Activated CD8-positive, alpha-beta T cell treated with anti-CD3 and anti-CD28 coated beads for 36 hours (primary cell): ENCODE measurements around the gene CRKL. TPM values are rescaled to one million over a fixed set of nuclear protein-coding genes. Genes with fewer than 3 reads are reported as not detected.

ENCODE experiments used
- ATAC-seq: fragments of 200-7000 bp; cut with Tn5 transposase; one replicate; pipeline ENCODE4 v1.10.0; 2021; ENCODE audit warnings: mild to moderate bottlenecking, moderate library complexity
- CTCF ChIA-PET: fragments of 350-600 bp; sonication (Branson Sonifier 250); formaldehyde crosslinking; loops from one replicate; lab custom pipeline; 2021; ENCODE audit warnings: antibody characterized with exemption; lab: Charles Lee
- POLR2A ChIA-PET: fragments of 350-600 bp; sonication (Branson Sonifier 250); formaldehyde crosslinking; loops from one replicate; lab custom pipeline; 2021; ENCODE audit warnings: antibody characterized with exemption; lab: Charles Lee
- DNase-seq: peaks from one replicate; pipeline ENCODE4 v3.0.0-alpha.2; 2020
- H3K27ac Mint-ChIP-seq: one replicate; pipeline ENCODE4 v1.8.0; 2021; ENCODE audit warnings: mild to moderate bottlenecking, mixed read lengths
- H3K27me3 Mint-ChIP-seq: one replicate; pipeline ENCODE4 v1.8.0; 2021; ENCODE audit warnings: mixed read lengths
- H3K36me3 Mint-ChIP-seq: one replicate; pipeline ENCODE4 v1.8.0; 2021; ENCODE audit warnings: low read depth, mixed read lengths
- H3K4me1 Mint-ChIP-seq: one replicate; pipeline ENCODE4 v1.8.0; 2021; ENCODE audit warnings: low read depth, mixed read lengths
- H3K4me3 Mint-ChIP-seq: one replicate; pipeline ENCODE4 v1.8.0; 2021; ENCODE audit warnings: mild to moderate bottlenecking, moderate library complexity, mixed read lengths
- H3K9me3 Mint-ChIP-seq: one replicate; pipeline ENCODE4 v1.8.0; 2021; ENCODE audit warnings: mixed read lengths
- intact Hi-C: fragments of 100-400 bp; cut with micrococcal nuclease; formaldehyde crosslinking; loops from one replicate; pipeline ENCODE4 v1.10.0; 2022
- total RNA-seq, 2 experiments: library from RNA; stranded (reverse); gene quantifications; one replicate each; pipeline ENCODE4 v1.2.3, GENCODE V29; 2021
- TF ChIP-seq, protein P1 (sequence below): fragments of 200-600 bp; IDR thresholded peaks from one replicate; pipeline ENCODE4 v1.8.0; 2022; ENCODE audit warnings: antibody characterized with exemption, mild to moderate bottlenecking

Gene CRKL
- total RNA-seq, 2 experiments from 2014 or later: 99.1 to 102 TPM

DNA sequence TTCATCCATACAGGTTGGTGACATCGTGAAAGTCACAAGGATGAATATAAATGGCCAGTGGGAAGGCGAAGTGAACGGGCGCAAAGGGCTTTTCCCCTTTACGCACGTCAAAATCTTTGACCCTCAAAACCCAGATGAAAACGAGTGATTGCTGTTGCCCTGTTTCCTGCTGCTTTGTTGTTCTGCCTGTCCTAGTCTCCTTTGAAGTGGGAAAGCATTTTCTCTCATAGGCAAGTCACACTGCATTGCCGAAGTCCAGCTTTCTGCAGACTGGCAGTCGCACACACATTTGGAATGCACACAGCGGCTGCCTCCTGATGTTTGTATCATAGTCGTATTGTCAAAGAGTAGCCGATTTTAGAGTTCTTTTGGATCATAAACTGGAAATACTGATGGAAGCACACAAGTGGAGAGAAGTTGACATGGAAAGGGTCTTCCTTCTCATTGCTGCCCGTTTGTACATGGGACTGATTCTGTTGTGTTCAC is 32.5 kb downstream of the CRKL start:
- Mint-ChIP-seq H3K4me3 (no peak overlapping the region), H3K36me3 (peaks cover 28% of the 10 kb centered on the region), H3K9me3 (no peaks in the 10 kb centered on the region), H3K27me3 (no peaks in the 10 kb centered on the region), H3K27ac (no peak overlapping the region), H3K4me1 (peaks cover 35% of the 10 kb centered on the region)
- POLR2A ChIA-PET: interaction anchor here (1.3 kb wide), 1 partner anchor 12 kb away, joined by 3 read pairs; no protein-coding TSS in a partner anchor
- intact Hi-C loops: no loop called here
- TF ChIP-seq, protein P1, sequence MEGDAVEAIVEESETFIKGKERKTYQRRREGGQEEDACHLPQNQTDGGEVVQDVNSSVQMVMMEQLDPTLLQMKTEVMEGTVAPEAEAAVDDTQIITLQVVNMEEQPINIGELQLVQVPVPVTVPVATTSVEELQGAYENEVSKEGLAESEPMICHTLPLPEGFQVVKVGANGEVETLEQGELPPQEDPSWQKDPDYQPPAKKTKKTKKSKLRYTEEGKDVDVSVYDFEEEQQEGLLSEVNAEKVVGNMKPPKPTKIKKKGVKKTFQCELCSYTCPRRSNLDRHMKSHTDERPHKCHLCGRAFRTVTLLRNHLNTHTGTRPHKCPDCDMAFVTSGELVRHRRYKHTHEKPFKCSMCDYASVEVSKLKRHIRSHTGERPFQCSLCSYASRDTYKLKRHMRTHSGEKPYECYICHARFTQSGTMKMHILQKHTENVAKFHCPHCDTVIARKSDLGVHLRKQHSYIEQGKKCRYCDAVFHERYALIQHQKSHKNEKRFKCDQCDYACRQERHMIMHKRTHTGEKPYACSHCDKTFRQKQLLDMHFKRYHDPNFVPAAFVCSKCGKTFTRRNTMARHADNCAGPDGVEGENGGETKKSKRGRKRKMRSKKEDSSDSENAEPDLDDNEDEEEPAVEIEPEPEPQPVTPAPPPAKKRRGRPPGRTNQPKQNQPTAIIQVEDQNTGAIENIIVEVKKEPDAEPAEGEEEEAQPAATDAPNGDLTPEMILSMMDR: no peak
- ATAC-seq (no peak), DNase-seq (no peak)
- CTCF ChIA-PET: interaction anchor here (1.5 kb wide), 1 partner anchor 33 kb away, joined by 3 read pairs; the partner anchor contains the start of gene CRKL

DNA sequence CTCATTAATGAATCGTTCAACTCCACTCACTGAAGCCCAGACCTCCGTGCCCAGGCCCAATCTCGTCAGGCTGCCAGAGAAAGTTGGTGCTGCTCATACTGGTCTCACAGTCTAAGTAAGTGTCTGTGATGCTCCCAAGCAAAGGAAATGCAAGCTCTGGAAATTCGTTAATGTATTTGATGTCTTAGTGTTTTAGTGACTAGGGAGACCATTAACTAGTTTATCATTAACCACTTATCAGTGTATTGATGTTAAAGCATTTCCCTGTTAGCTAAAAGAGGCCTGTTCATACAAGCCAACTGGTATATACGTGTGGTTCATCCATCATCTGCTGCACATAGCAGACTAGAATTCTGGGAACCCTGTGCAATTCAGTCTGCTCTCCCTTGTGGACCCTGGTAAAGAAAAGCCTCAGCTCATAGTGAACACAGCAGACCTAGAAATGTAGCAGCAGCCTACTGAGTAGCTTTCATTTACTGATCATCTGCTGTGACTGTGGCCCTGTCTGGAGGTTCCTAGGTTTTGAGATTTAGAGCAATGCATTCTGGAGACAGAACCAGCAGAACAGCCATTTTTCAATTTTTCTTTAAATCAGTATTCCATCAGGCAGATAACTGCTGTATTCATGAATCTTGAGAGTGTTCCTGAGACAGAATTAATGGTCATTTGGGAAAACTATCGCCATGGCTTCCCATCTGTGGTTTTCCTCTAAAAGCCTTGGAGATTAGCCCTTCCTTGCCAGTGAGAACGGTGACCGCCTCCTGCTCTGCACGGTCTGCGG is 34.1 kb downstream of the CRKL start:
- Mint-ChIP-seq H3K36me3 (peaks cover 24% of the 10 kb centered on the region), H3K4me1 (peaks cover 23% of the 10 kb centered on the region), H3K4me3 (no peak overlapping the region), H3K27ac (no peak overlapping the region), H3K27me3 (peaks cover 1% of the 10 kb centered on the region), H3K9me3 (no peaks in the 10 kb centered on the region)
- ATAC-seq (no peak), DNase-seq (no peak)
- intact Hi-C loops: no loop called here
- CTCF ChIA-PET: interaction anchor here (0.7 to 1.5 kb wide), 5 partner anchors 9 to 65 kb away, joined by 3 to 4 read pairs (median 3); partner anchors contain the start of genes CRKL and LZTR1
- POLR2A ChIA-PET: interaction anchor here (1.3 kb wide), 1 partner anchor 14 kb away, joined by 3 read pairs; no protein-coding TSS in a partner anchor
- TF ChIP-seq, protein P1: no peak

DNA sequence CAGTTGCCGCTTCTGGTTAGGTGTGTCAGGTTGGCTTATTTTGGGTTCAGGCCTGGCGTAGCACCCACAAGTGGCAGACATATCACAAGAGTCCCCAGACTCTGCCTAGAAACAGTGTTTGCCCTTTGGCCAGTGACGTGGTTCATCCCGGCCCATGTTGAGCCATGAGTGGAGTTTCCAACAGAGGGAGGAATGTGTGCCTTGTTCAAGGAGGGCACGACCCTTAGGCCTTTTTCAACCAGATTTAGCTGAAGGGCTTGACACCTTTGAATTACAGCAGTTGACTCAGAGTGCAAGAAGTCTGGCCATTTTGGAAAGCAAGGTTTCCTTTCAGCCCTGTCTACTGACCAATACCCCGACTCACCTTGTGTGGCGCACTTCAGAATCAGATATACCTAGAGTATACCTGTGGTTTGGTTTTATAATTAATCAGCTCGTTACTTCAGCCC is 34.7 kb downstream of the CRKL start:
- intact Hi-C loops: no loop called here

DNA sequence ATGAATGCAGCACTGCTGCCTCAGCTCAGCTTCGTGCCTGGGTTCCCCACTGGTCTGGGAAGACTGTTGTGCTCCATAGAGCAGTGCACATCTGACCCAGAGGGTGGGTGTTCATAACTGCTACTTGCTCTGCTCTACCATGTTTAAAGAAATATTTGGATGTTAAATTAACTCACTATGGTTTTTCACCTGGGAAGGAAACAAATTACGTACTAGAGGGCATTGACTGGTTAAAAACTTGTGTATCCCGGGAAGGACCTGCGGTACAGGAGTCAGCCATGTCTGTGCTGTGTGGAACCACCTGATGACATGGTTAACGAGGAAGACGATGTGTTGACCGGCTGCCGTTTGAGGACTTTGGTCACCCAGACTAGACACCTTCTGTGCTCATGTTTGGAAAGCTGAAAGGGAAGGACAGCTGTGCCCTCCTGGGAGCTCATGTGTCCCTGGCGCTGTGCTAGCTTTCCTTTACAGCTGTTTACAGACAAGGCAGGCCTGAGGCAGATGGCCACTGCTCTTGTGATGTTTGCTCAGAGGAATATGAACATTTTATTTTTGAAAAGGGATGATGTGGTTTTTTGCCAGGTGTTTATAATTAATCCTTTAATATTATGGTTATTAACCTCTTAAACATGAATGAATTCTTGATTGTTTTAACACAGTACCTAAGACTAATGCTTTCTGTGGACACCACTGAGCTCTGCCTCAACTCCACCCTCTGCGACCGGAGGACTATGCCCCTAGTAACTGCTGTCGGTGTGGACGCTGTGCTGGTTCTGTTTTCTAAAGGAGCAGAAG is 35.5 kb downstream of the CRKL start:
- Mint-ChIP-seq H3K4me1 (peaks cover 24% of the 10 kb centered on the region), H3K4me3 (no peak overlapping the region), H3K36me3 (peaks cover 20% of the 10 kb centered on the region), H3K27ac (no peak overlapping the region), H3K9me3 (no peaks in the 10 kb centered on the region), H3K27me3 (peaks cover 11% of the 10 kb centered on the region)
- DNase-seq (no peak), ATAC-seq (no peak)
- TF ChIP-seq, protein P1: no peak
- CTCF ChIA-PET: interaction anchor here (1.1 to 1.5 kb wide), 2 partner anchors 9 to 12 kb away, joined by 3 to 4 read pairs; no protein-coding TSS in a partner anchor
- POLR2A ChIA-PET: interaction anchor here (0.5 kb wide), 1 partner anchor 75 kb away, joined by 3 read pairs; no protein-coding TSS in a partner anchor
- intact Hi-C loops: no loop called here

More for the DNA sequence above, 34.7 kb downstream of the CRKL start:
- no peaks in the 10 kb centered on the region for H3K9me3 Mint-ChIP-seq
- H3K4me1 Mint-ChIP-seq: peaks cover 20% of the 10 kb centered on the region
- CTCF ChIA-PET: no interaction called here
- DNase-seq: no peak
- no peak overlapping the region for H3K27ac Mint-ChIP-seq
- POLR2A ChIA-PET: no interaction called here
- peaks cover 6% of the 10 kb centered on the region for H3K27me3 Mint-ChIP-seq
- no peak for ATAC-seq
- TF ChIP-seq, protein P1: no peak
- peaks cover 20% of the 10 kb centered on the region for H3K36me3 Mint-ChIP-seq
- H3K4me3 Mint-ChIP-seq: no peak overlapping the region
